SK-N-SH (cell line): Measurements from ENCODE around the gene PAQR5.

Source experiments
- CTCF ChIP-seq: fragments of 200-600 bp; sonication (generic); IDR thresholded peaks from 2 replicates; pipeline ENCODE4 v1.6.1; 2017; ENCODE audit warnings: antibody characterized with exemption, mild to moderate bottlenecking, moderate library complexity
- GABPA ChIP-seq: IDR thresholded peaks from 2 replicates; pipeline ENCODE4 v1.4.0; 2012; ENCODE audit warnings: low read depth, mild to moderate bottlenecking
- MXI1 ChIP-seq: IDR thresholded peaks from 2 replicates; pipeline ENCODE4 v1.6.1; 2012; ENCODE audit warnings: mild to moderate bottlenecking, low read depth, low read length, improper control_type of control experiment
- POLR2AphosphoS5 ChIP-seq: IDR thresholded peaks from 2 replicates; pipeline ENCODE4 v1.6.1; 2012; ENCODE audit warnings: low read depth, low read length
- RAD21 ChIP-seq: IDR thresholded peaks from 2 replicates; pipeline ENCODE4 v1.6.1; 2012; ENCODE audit warnings: mild to moderate bottlenecking, low read length
- SIN3A ChIP-seq: IDR thresholded peaks from 2 replicates; pipeline ENCODE4 v1.6.1; 2012; ENCODE audit warnings: low read depth, mild to moderate bottlenecking, low read length, moderate library complexity, borderline replicate concordance
- SMC3 ChIP-seq: IDR thresholded peaks from 2 replicates; pipeline ENCODE4 v1.6.1; 2012; ENCODE audit warnings: low read depth, low read length, improper control_type of control experiment
- USF1 ChIP-seq: IDR thresholded peaks from 2 replicates; pipeline ENCODE4 v1.4.0; 2012; ENCODE audit warnings: low read depth, borderline replicate concordance
- TF ChIP-seq, protein P1 (sequence below): IDR thresholded peaks from 2 replicates; pipeline ENCODE4 v1.6.1; 2012; ENCODE audit warnings: mild to moderate bottlenecking, low read depth, low read length, moderate library complexity

DNA sequence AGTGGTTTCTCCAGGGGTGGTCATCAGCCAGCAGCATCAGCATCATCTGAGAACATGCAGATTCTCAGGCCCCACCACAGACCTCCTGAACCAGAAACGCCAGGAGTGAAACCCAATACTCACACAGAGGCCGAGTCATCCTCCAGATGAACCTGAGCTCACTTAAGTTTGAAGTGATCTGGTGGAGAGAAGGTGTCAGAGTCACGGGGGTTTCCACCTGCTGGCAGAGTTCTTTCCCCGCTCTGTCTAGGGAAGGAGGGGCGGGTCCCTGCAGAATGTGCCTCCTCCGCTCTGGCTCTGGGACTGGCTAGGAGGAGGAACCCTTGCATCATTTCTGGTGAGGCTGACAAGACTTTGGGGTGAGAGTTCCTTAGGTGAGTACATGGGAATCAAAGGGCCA lies 102.1 kb downstream of the PAQR5 start:
- TF ChIP-seq POLR2AphosphoS5 (no peak), CTCF (no peak), USF1 (no peak), SIN3A (no peak), MXI1 (no peak), RAD21 (no peak), SMC3 (no peak), GABPA (no peak)
- TF ChIP-seq, protein P1, sequence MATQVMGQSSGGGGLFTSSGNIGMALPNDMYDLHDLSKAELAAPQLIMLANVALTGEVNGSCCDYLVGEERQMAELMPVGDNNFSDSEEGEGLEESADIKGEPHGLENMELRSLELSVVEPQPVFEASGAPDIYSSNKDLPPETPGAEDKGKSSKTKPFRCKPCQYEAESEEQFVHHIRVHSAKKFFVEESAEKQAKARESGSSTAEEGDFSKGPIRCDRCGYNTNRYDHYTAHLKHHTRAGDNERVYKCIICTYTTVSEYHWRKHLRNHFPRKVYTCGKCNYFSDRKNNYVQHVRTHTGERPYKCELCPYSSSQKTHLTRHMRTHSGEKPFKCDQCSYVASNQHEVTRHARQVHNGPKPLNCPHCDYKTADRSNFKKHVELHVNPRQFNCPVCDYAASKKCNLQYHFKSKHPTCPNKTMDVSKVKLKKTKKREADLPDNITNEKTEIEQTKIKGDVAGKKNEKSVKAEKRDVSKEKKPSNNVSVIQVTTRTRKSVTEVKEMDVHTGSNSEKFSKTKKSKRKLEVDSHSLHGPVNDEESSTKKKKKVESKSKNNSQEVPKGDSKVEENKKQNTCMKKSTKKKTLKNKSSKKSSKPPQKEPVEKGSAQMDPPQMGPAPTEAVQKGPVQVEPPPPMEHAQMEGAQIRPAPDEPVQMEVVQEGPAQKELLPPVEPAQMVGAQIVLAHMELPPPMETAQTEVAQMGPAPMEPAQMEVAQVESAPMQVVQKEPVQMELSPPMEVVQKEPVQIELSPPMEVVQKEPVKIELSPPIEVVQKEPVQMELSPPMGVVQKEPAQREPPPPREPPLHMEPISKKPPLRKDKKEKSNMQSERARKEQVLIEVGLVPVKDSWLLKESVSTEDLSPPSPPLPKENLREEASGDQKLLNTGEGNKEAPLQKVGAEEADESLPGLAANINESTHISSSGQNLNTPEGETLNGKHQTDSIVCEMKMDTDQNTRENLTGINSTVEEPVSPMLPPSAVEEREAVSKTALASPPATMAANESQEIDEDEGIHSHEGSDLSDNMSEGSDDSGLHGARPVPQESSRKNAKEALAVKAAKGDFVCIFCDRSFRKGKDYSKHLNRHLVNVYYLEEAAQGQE, result no peak
